GM19468 (cell line): ENCODE measurements around the gene RLF.

ENCODE experiments used
- ATAC-seq: cut with Tn5 transposase; IDR thresholded peaks from one replicate; pipeline ENCODE4 v1.9.1; 2021; ENCODE audit warnings: mild to moderate bottlenecking, moderate library complexity, moderate number of reproducible peaks; ENCODE audit not compliant: unreplicated experiment; ENCODE audit errors: extremely low read depth

The RLF gene

DNA sequence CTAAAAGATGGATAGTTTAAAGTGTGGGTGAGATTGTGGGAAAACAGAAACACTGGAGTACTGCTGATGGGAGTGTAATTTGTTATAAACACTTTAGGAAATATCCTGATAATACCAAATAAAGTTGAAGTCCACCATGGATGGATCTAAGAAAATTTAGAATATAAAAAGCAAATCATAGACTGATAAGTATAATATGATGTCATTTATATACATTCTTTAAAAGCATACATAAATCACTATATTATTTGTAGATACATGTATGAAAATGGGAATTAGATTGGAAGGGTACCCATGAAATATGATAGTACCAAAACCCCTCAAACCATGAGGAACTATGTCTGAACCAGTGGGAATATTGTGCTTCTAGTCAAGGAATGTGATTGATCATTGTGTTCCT lies 104.7 kb downstream of the RLF start:
- ATAC-seq, result no peak

GRCh38 chr1:40266786-40267535 lies 105.8 kb downstream of the RLF start:
- no peak for ATAC-seq

GRCh38 chr1:40267767-40268187 lies 106.6 kb downstream of the RLF start:
- no peak for ATAC-seq

DNA sequence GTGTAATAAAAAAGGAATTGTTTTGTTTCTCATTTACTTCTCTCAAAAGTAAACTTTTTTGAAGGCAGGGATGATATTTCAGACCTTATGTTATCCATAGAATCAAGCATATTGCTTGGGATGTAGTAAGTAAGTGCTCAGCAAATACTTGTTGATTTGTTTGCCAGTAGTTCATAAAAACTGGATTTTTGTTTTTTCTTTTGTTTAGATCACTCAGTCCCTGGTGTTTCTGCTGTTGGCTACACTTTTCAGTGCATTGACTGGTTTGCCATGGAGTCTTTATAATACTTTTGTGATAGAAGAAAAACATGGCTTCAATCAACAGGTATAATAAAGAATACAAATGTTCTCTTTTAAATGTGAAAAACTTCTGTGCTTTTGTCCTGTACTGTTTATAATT lies 107.0 kb downstream of the RLF start:
- ATAC-seq, result no peak

DNA sequence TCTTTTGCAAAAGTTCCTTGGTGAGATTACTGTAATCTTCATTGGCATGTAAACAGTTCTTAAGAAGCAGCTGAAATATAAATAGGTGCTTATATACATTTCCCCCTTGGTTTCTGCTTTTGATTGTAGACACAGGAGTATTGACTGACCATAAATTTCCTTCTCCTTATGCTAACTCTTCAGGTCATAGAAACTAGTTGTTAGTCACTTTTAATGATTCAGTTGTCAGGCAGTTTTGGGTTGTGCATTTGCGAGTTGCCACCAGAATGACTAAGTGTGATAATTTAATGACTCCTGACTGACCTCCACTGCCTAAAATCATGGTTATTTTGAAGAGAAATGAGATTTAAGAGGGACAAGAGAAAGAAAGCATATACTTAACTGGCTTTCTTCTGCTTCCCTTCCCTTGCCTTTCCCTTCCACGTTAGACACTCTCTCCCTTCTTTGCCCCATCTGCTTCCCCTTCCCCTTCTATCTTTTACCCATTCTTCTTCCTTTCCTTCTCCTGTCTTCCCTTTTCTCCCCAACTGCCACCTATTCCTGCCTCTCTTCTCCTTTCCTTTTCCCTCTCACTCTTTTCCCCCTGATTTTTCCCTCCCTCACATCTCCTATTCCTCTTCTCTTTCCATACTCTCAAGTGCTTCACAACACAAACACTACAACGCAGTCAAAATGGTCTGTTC lies 109.1 kb downstream of the RLF start:
- no peak for ATAC-seq

GRCh38 chr1:40272653-40273213 lies 111.5 kb downstream of the RLF start:
- no peak for ATAC-seq

DNA sequence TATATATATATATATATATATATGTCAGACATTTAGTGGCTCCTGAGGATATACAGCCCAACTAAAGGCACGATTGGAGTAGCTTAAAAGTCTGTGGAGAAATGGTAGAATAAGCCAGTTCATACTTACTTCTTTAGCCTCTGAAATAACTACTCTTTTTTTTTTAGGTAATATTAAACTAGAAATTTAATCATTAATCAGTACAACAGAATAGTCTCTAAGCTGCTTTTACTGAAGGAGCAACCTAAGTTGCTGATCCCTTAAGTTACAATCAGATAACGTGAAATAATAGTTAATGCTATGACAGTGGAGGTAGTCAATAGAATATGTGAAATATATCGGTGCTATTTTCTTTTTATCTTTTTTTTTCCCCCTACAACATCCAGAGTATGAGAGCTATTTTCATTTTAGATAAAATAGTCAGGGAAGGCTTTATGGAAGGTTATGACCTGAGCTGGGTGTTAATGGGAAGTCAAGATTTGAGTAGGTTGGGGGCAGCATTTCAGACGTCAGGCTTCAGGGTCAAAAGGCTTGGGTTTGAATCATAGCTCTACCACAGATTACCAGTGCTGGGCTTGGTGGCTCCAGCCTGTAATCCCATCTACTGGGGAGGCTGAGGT lies 112.5 kb downstream of the RLF start:
- ATAC-seq, result no peak

DNA sequence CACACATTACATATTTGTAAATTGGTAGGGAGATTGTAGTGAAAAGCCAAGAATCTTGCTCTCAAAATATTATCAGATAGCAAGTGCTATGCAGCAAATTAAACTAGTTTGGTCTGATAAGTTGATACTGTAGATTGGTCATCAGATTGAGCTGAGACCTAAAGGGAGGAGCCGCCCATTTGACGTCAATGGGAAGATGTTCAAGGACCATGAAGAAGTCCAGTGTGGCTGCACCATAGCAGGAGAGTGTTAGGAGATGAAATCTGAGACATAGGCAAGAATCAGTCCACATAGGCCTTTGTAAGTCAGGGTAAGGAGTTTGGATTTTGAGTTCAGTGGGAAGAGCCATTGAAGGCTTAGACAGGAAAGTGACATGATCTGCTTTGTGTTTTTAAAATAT lies 113.1 kb downstream of the RLF start:
- no peak for ATAC-seq

GRCh38 chr1:40276122-40276521 lies 114.9 kb downstream of the RLF start:
- no peak for ATAC-seq

DNA sequence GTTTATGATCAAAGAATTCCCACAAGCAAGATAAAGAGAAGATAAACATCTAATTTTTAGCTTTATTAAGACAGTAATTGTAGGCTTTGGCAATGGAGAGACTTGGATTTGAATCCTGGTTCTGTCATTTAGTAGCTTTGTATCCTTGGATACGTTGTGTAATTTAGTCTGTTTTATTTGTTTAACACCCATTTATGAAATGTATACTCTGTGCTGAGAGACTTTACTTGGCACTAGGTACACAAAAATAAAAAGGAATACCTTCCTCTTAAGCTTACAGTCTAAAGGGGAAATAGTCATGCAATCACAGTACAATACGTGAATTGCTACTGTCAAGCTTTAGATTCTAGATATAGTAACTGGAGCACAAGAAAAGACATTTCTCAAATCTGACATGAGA lies 120.7 kb downstream of the RLF start:
- ATAC-seq, result no peak
